Left lung (tissue), 10 donors: ENCODE data around the gene RBM27. TPM values are rescaled to one million over a fixed set of nuclear protein-coding genes. Genes with fewer than 3 reads are reported as not detected.
A peak's percentile ranks its signal among the peaks of the same experiment; 100 is the strongest.
"Not testable (repeated sequence)": the region's sequence is repeated elsewhere in the genome, so short reads cannot be mapped to it uniquely, and the experiment has no call there.

Source experiments
- ATAC-seq: fragments of 200-7000 bp; cut with Tn5 transposase; one replicate; pipeline ENCODE4 v1.9.1; 2020; ENCODE audit warnings: moderate library complexity
- DNase-seq, 4 donors: peaks; one replicate each; pipeline ENCODE4 v3.0.0-alpha.2; 2013 to 2020
- H3K27ac ChIP-seq, 2 donors: fragments of 200-600 bp; sonication (generic) in 1 of 2; one replicate each; pipeline versions ENCODE4 v1.5.0 to v1.8.0; 2020 to 2021
- H3K27me3 ChIP-seq, 2 donors: fragments of 200-600 bp; sonication (generic) in 1 of 2; one replicate each; pipeline versions ENCODE4 v1.5.0 to v1.8.0; 2020 to 2021
- H3K36me3 ChIP-seq, 2 donors: fragments of 200-600 bp; sonication (generic) in 1 of 2; one replicate each; pipeline versions ENCODE4 v1.5.0 to v1.8.0; 2020 to 2021
- H3K4me1 ChIP-seq, 2 donors: fragments of 200-600 bp; one replicate each; pipeline ENCODE4 v1.8.0; 2021
- H3K4me3 ChIP-seq, 2 donors: fragments of 200-600 bp; sonication (generic) in 1 of 2; one replicate each; pipeline versions ENCODE4 v1.5.0 to v1.8.0; 2020 to 2021; ENCODE audit warnings: mild to moderate bottlenecking in 1 of 2
- H3K9me3 ChIP-seq, 2 donors: fragments of 200-600 bp; sonication (generic) in 1 of 2; one replicate each; pipeline versions ENCODE4 v1.5.0 to v1.8.0; 2020 to 2021
- CTCF ChIP-seq, 2 donors: fragments of 200-600 bp; sonication (generic) in 1 of 2; IDR thresholded peaks; one replicate each; pipeline versions ENCODE4 v1.5.0 to v1.8.0; 2021; ENCODE audit warnings: antibody characterized with exemption in 2 of 2
- intact Hi-C, 2 donors: fragments of 100-400 bp; cut with DNase I; formaldehyde crosslinking; loops; one replicate each; pipeline versions ENCODE4 v1.11.2 to v1.14.2; 2022
- polyA plus RNA-seq, 6 donors: library from polyadenylated mRNA; unstranded; fragments of 120-200 nt; gene quantifications; one replicate each; pipeline ENCODE4 v1.2.1, GENCODE V29; 2013; ENCODE audit not compliant: insufficient read length in 6 of 6
- total RNA-seq, 2 donors: library from RNA; stranded (reverse); fragmentation: NEBNext Ultra II Directional; extraction: Animal tissue kit (Norgen Biotek cat#: 25700); gene quantifications; one replicate each; pipeline ENCODE4 v1.2.1, GENCODE V29; 2021
- donor health status: DM: no; HTN: yes; CAD: no.
- donor health status: DM: no; HTN: no; CAD: no.

Gene RBM27
- total and polyA plus RNA-seq, 8 donors, result 12.3 to 30.0 (median 27.7) TPM

- peaks cover under 1 to 97% of the 10 kb centered on the region in 2 donors for H3K36me3 ChIP-seq
Observed at GRCh38 chr5:146165903-146166302, 37.5 kb upstream of the RBM27 start.

GRCh38 chr5:146169076-146169475 lies 34.3 kb upstream of the RBM27 start:
- no peak for TF ChIP-seq CTCF (IDR thresholded peaks at IDR 0.05)
- no peak for DNase-seq
- intact Hi-C loops, result no loop called here
- Histone ChIP-seq H3K27ac (no peak overlapping the region), H3K36me3 (peaks cover 0 to 79% of the 10 kb centered on the region in 2 donors), H3K27me3 (no peaks in the 10 kb centered on the region), H3K4me1 (no peaks in the 10 kb centered on the region), H3K4me3 (no peak overlapping the region), H3K9me3 (no peaks in the 10 kb centered on the region)
- ATAC-seq, result no peak

More at GRCh38 chr5:146165903-146166302, 37.5 kb upstream of the RBM27 start:
- intact Hi-C loops, result no loop called here
- ATAC-seq, result no peak
- H3K4me3 ChIP-seq, result no peak overlapping the region
- DNase-seq, result no peak
- no peak overlapping the region for H3K27ac ChIP-seq
- H3K27me3 ChIP-seq, result no peaks in the 10 kb centered on the region
- H3K9me3 ChIP-seq, result no peaks in the 10 kb centered on the region
- H3K4me1 ChIP-seq, result no peaks in the 10 kb centered on the region
- no peak for TF ChIP-seq CTCF (IDR thresholded peaks at IDR 0.05)

GRCh38 chr5:146173049-146173448 lies 30.4 kb upstream of the RBM27 start:
- H3K9me3 ChIP-seq, H3K27ac ChIP-seq, ATAC-seq, H3K4me1 ChIP-seq, DNase-seq, intact Hi-C loops, H3K27me3 ChIP-seq, H3K4me3 ChIP-seq: not testable (repeated sequence)
- H3K36me3 ChIP-seq, result peaks cover 0 to 74% of the 10 kb centered on the region in 2 donors

- Histone ChIP-seq H3K4me1 (no peaks in the 10 kb centered on the region), H3K27me3 (no peaks in the 10 kb centered on the region), H3K36me3 (peaks cover 0 to 69% of the 10 kb centered on the region in 2 donors), H3K4me3 (no peak overlapping the region), H3K9me3 (no peaks in the 10 kb centered on the region), H3K27ac (no peak overlapping the region)
- ATAC-seq (no peak), DNase-seq (no peak)
- TF ChIP-seq CTCF (IDR thresholded peaks at IDR 0.05), result no peak
- intact Hi-C loops, result no loop called here
Observed at GRCh38 chr5:146173597-146173996, 29.8 kb upstream of the RBM27 start.

- H3K4me1 ChIP-seq, result peaks cover 3 to 22% of the 10 kb centered on the region in 2 donors
- ATAC-seq (no peak), DNase-seq (no peak)
- H3K27ac ChIP-seq, result no peak overlapping the region
- H3K27me3 ChIP-seq, result no peaks in the 10 kb centered on the region
- intact Hi-C loops, result no loop called here
- H3K4me3 ChIP-seq, result no peak overlapping the region
- no peak for TF ChIP-seq CTCF (IDR thresholded peaks at IDR 0.05)
- H3K36me3 ChIP-seq, result peaks cover 0 to 49% of the 10 kb centered on the region in 2 donors
- no peaks in the 10 kb centered on the region for H3K9me3 ChIP-seq
Observed at GRCh38 chr5:146176805-146177204, 26.6 kb upstream of the RBM27 start.

- no peak for TF ChIP-seq CTCF (IDR thresholded peaks at IDR 0.05)
- ATAC-seq, result no peak
- H3K4me1 ChIP-seq, result peaks cover 3 to 22% of the 10 kb centered on the region in 2 donors
- H3K27me3 ChIP-seq, result no peaks in the 10 kb centered on the region
- H3K9me3 ChIP-seq, result no peaks in the 10 kb centered on the region
- DNase-seq, result no peak
- intact Hi-C loops, result no loop called here
- H3K36me3 ChIP-seq, result peaks cover 0 to 43% of the 10 kb centered on the region in 2 donors
- H3K4me3 ChIP-seq, result no peak overlapping the region
- H3K27ac ChIP-seq, result no peak overlapping the region
Observed at GRCh38 chr5:146179696-146180095, 23.7 kb upstream of the RBM27 start.

- ATAC-seq, H3K27me3 ChIP-seq, intact Hi-C loops, H3K9me3 ChIP-seq, DNase-seq: not testable (repeated sequence)
- Histone ChIP-seq H3K4me3 (peak overlapping the region; percentile 50 to 62), H3K27ac (peak overlapping the region in 1 of 2 donors; percentile 71), H3K36me3 (peaks cover 0 to 11% of the 10 kb centered on the region in 2 donors), H3K4me1 (peaks cover 3 to 22% of the 10 kb centered on the region in 2 donors)
Observed at GRCh38 chr5:146183403-146183802, 20.0 kb upstream of the RBM27 start.
